Adipocyte (in vitro differentiated cells): ENCODE results near the gene APOBEC2.

Experiments
- DNase-seq: peaks from one replicate; pipeline ENCODE4 v3.0.0-alpha.2; 2015; ENCODE audit warnings: low read depth
- H3K27me3 ChIP-seq: replicated peaks from 2 replicates; pipeline ENCODE4 v1.7.0; 2013; ENCODE audit warnings: mild to moderate bottlenecking, low read length, moderate library complexity; ENCODE audit not compliant: control insufficient read depth, insufficient read depth
- H3K36me3 ChIP-seq: 2 replicates; pipeline ENCODE4 v1.7.0; 2013; ENCODE audit warnings: low read length, mild to moderate bottlenecking, moderate library complexity; ENCODE audit not compliant: control insufficient read depth, insufficient read depth, severe bottlenecking
- H3K4me1 ChIP-seq: 2 replicates; pipeline ENCODE4 v1.7.0; 2013; ENCODE audit warnings: mild to moderate bottlenecking, low read length, moderate library complexity; ENCODE audit not compliant: control insufficient read depth, insufficient read depth
- H3K4me3 ChIP-seq: 2 replicates; pipeline ENCODE4 v1.7.0; 2013; ENCODE audit warnings: mild to moderate bottlenecking, low read length, moderate library complexity
- H3K9ac ChIP-seq: 2 replicates; pipeline ENCODE4 v1.7.0; 2013; ENCODE audit warnings: mild to moderate bottlenecking, low read length, moderate library complexity
- H3K9me3 ChIP-seq: 2 replicates; pipeline ENCODE4 v1.7.0; 2013; ENCODE audit warnings: mild to moderate bottlenecking, low read length, moderate library complexity; ENCODE audit not compliant: control insufficient read depth

APOBEC2 gene

GRCh38 chr6:41092421-41093140 is 39.6 kb downstream of the APOBEC2 start:
- Histone ChIP-seq H3K27me3 (no peaks in the 10 kb centered on the region), H3K36me3 (peaks cover 95% of the 10 kb centered on the region), H3K4me3 (no peak overlapping the region), H3K9me3 (no peaks in the 10 kb centered on the region), H3K9ac (no peak overlapping the region), H3K4me1 (peaks cover 21% of the 10 kb centered on the region)
- DNase-seq = peak; percentile 63

- Histone ChIP-seq H3K4me3 (no peak overlapping the region), H3K36me3 (peaks cover 96% of the 10 kb centered on the region), H3K9me3 (no peaks in the 10 kb centered on the region), H3K27me3 (no peaks in the 10 kb centered on the region), H3K4me1 (peaks cover 21% of the 10 kb centered on the region), H3K9ac (peak overlapping the region; percentile 56)
- DNase-seq = peak; percentile 9
Measured at GRCh38 chr6:41093729-41094128, 40.7 kb downstream of the APOBEC2 start.

GRCh38 chr6:41097467-41098090 is 44.6 kb downstream of the APOBEC2 start:
- no peaks in the 10 kb centered on the region for H3K9me3 ChIP-seq
- no peak overlapping the region for H3K4me3 ChIP-seq
- H3K27me3 ChIP-seq = no peaks in the 10 kb centered on the region
- DNase-seq = peak; percentile 72
- H3K9ac ChIP-seq = no peak overlapping the region
- H3K4me1 ChIP-seq = peaks cover 15% of the 10 kb centered on the region
- H3K36me3 ChIP-seq = peaks cover 78% of the 10 kb centered on the region

GRCh38 chr6:41098366-41098765 is 45.4 kb downstream of the APOBEC2 start:
- Histone ChIP-seq H3K36me3 (peaks cover 71% of the 10 kb centered on the region), H3K4me1 (peaks cover 11% of the 10 kb centered on the region)

GRCh38 chr6:41100871-41101287 is 47.9 kb downstream of the APOBEC2 start:
- H3K9me3 ChIP-seq = no peaks in the 10 kb centered on the region
- no peak overlapping the region for H3K9ac ChIP-seq
- H3K36me3 ChIP-seq = peaks cover 46% of the 10 kb centered on the region
- H3K27me3 ChIP-seq = no peaks in the 10 kb centered on the region
- no peaks in the 10 kb centered on the region for H3K4me1 ChIP-seq
- no peak for DNase-seq
- H3K4me3 ChIP-seq = no peak overlapping the region

More at GRCh38 chr6:41098366-41098765, 45.4 kb downstream of the APOBEC2 start:
- no peak overlapping the region for H3K4me3 ChIP-seq
- no peaks in the 10 kb centered on the region for H3K27me3 ChIP-seq
- H3K9ac ChIP-seq = no peak overlapping the region
- peak; percentile 17 for DNase-seq
- no peaks in the 10 kb centered on the region for H3K9me3 ChIP-seq

GRCh38 chr6:41103847-41104246 is 50.8 kb downstream of the APOBEC2 start:
- DNase-seq = no peak
- H3K36me3 ChIP-seq = peaks cover 17% of the 10 kb centered on the region
- H3K9ac ChIP-seq = no peak overlapping the region
- H3K4me3 ChIP-seq = no peak overlapping the region
- H3K27me3 ChIP-seq = no peaks in the 10 kb centered on the region
- H3K4me1 ChIP-seq = no peaks in the 10 kb centered on the region
- no peaks in the 10 kb centered on the region for H3K9me3 ChIP-seq

GRCh38 chr6:41111017-41111416 is 58.0 kb downstream of the APOBEC2 start:
- no peaks in the 10 kb centered on the region for H3K36me3 ChIP-seq
- no peaks in the 10 kb centered on the region for H3K27me3 ChIP-seq
- no peaks in the 10 kb centered on the region for H3K4me1 ChIP-seq
- no peak overlapping the region for H3K9ac ChIP-seq
- no peak overlapping the region for H3K4me3 ChIP-seq
- H3K9me3 ChIP-seq = no peaks in the 10 kb centered on the region
- no peak for DNase-seq
